Keratinocyte (primary cell): ENCODE measurements around the gene FCMR. TPM values are rescaled to one million over a fixed set of nuclear protein-coding genes. Genes with fewer than 3 reads are reported as not detected.

Source experiments
- DNase-seq: peaks from one replicate; pipeline ENCODE4 v3.0.0-alpha.2; 2011; ENCODE audit warnings: low read depth, missing footprints, low spot score
- FAIRE-seq: peaks from 2 replicates; lab custom pipeline; 2011; peaks lifted over from hg19 to GRCh38; lab: Jason Lieb, UNC
- H2AFZ ChIP-seq: 2 replicates; pipeline ENCODE4 v1.6.0; 2012; ENCODE audit warnings: low read length, control low read depth, inconsistent platforms; ENCODE audit not compliant: control insufficient read depth
- H3K27ac ChIP-seq: 2 replicates; pipeline ENCODE4 v1.5.1; 2011; ENCODE audit warnings: low read length; ENCODE audit not compliant: control insufficient read depth, insufficient read depth
- H3K27me3 ChIP-seq: 3 replicates; pipeline ENCODE4 v1.6.0; 2011; ENCODE audit warnings: low read length; ENCODE audit not compliant: control insufficient read depth, insufficient read depth; ENCODE audit errors: extremely low read depth
- H3K36me3 ChIP-seq, 2 experiments: 2 replicates in 1 of 2; 3 replicates in 1 of 2; pipeline ENCODE4 v1.5.1; 2011; ENCODE audit warnings: low read length in 2 of 2, mild to moderate bottlenecking in 1 of 2; ENCODE audit not compliant: control insufficient read depth in 2 of 2, insufficient read depth in 2 of 2; ENCODE audit errors: extremely low read depth in 1 of 2
- H3K4me1 ChIP-seq: 3 replicates; pipeline ENCODE4 v1.5.1; 2011; ENCODE audit warnings: low read length; ENCODE audit not compliant: control insufficient read depth, insufficient read depth; ENCODE audit errors: extremely low read depth
- H3K4me2 ChIP-seq: 3 replicates; pipeline ENCODE4 v1.6.0; 2011; ENCODE audit warnings: low read depth, low read length; ENCODE audit not compliant: control insufficient read depth, insufficient read depth; ENCODE audit errors: extremely low read depth
- H3K4me3 ChIP-seq, 3 experiments: fragments of 200-600 bp in 1 of 3; sonication (generic) in 1 of 3; 2 replicates in 2 of 3; 3 replicates in 1 of 3; pipeline ENCODE4 v1.5.1; 2011 to 2016; ENCODE audit warnings: low read length in 3 of 3, mild to moderate bottlenecking in 3 of 3, control low read depth in 2 of 3, inconsistent platforms in 1 of 3, low read depth in 1 of 3, mixed read lengths in 1 of 3, mixed run types in 1 of 3, moderate library complexity in 1 of 3; ENCODE audit not compliant: control insufficient read depth in 2 of 3, insufficient read depth in 2 of 3; ENCODE audit errors: extremely low read depth in 1 of 3
- H3K79me2 ChIP-seq: 2 replicates; pipeline ENCODE4 v1.6.0; 2012; ENCODE audit warnings: low read length; ENCODE audit not compliant: control insufficient read depth, insufficient read depth
- H3K9ac ChIP-seq: 3 replicates; pipeline ENCODE4 v1.6.0; 2011; ENCODE audit warnings: low read length; ENCODE audit not compliant: control insufficient read depth, insufficient read depth; ENCODE audit errors: extremely low read depth
- H3K9me1 ChIP-seq: 3 replicates; pipeline ENCODE4 v1.6.0; 2011; ENCODE audit warnings: low read length; ENCODE audit not compliant: control insufficient read depth, insufficient read depth; ENCODE audit errors: extremely low read depth
- H3K9me3 ChIP-seq: 2 replicates; pipeline ENCODE4 v1.5.1; 2012; ENCODE audit warnings: low read depth, low read length; ENCODE audit not compliant: control insufficient read depth
- H4K20me1 ChIP-seq: 3 replicates; pipeline ENCODE4 v1.6.0; 2011; ENCODE audit warnings: low read length; ENCODE audit not compliant: control insufficient read depth, insufficient read depth; ENCODE audit errors: extremely low read depth
- EZH2 ChIP-seq: IDR thresholded peaks from one replicate; pipeline ENCODE4 v1.6.1; 2012; ENCODE audit warnings: inconsistent platforms, mild to moderate bottlenecking, low read length, moderate library complexity
- dilution Hi-C: fragments of 300-500 bp; cut with MboI; formaldehyde crosslinking; loops from one replicate; pipeline ENCODE4 v1.7.0; 2020; ENCODE audit warnings: low sequenced_read_pairs; ENCODE audit not compliant: extremely low pct_ligation_motif_present
- polyA plus RNA-seq, 5 experiments: library from polyadenylated mRNA; depleted of rRNA in 3 of 5; stranded (reverse) in 3 of 5; stranded (forward) in 1 of 5; unstranded in 1 of 5; fragments of >200 nt; gene quantifications; 1 replicate in 1 of 5; 2 replicates in 3 of 5; 3 replicates in 1 of 5; pipeline versions ENCODE4 v1.2.1 to v1.2.3, GENCODE V29; 2011 to 2012; ENCODE audit warnings: missing spikeins in 2 of 5, low read depth in 1 of 5, low replicate concordance in 1 of 5
- TF ChIP-seq, protein P1 (sequence below), 3 experiments: IDR thresholded peaks in 1 of 3; conservative IDR thresholded peaks in 1 of 3; optimal IDR thresholded peaks in 1 of 3; 2 replicates in 2 of 3; 3 replicates in 1 of 3; pipeline versions ENCODE3 to v1.5.1; 2011; ENCODE audit warnings: low read length in 3 of 3, mild to moderate bottlenecking in 3 of 3, moderate library complexity in 2 of 3, control low read depth in 1 of 3, inconsistent platforms in 1 of 3; ENCODE audit not compliant: insufficient read depth in 2 of 3; ENCODE audit errors: extremely low read depth in 1 of 3

Gene FCMR
- polyA plus RNA-seq, 1 donor (not counting 4 experiments of a cell fraction or from before 2014, with no cell fraction given) = 1.8 TPM

DNA sequence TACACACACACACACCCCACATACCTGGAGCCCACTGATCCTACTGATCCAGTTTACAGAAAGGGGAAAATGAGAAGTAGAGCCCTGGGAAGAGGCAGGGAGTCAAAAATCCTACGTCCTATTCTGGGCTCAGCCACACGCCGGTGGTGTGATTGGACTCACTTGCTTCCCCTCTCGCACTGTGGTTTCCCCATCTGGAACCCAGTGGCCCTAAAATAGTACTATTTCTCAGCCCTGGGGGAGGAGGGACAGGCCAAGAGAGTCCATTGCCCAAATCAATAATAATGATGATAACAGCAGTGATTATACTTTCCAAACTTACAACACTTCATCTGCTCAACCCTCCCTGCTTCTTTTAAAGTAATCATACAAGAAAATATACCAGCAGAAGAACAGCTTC lies 27.5 kb upstream of the FCMR start:
- dilution Hi-C loops = no loop called here
- H3K79me2 ChIP-seq = no peaks in the 10 kb centered on the region
- H2AFZ ChIP-seq = no peak overlapping the region
- DNase-seq = no peak
- TF ChIP-seq EZH2 = no peak
- TF ChIP-seq, protein P1, sequence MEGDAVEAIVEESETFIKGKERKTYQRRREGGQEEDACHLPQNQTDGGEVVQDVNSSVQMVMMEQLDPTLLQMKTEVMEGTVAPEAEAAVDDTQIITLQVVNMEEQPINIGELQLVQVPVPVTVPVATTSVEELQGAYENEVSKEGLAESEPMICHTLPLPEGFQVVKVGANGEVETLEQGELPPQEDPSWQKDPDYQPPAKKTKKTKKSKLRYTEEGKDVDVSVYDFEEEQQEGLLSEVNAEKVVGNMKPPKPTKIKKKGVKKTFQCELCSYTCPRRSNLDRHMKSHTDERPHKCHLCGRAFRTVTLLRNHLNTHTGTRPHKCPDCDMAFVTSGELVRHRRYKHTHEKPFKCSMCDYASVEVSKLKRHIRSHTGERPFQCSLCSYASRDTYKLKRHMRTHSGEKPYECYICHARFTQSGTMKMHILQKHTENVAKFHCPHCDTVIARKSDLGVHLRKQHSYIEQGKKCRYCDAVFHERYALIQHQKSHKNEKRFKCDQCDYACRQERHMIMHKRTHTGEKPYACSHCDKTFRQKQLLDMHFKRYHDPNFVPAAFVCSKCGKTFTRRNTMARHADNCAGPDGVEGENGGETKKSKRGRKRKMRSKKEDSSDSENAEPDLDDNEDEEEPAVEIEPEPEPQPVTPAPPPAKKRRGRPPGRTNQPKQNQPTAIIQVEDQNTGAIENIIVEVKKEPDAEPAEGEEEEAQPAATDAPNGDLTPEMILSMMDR (optimal IDR thresholded peaks at IDR 0.05 in 1 of 3, IDR thresholded peaks at IDR 0.05 in 1 of 3, conservative IDR thresholded peaks at IDR 0.05 in 1 of 3; ENCODE audit: extremely low read depth in 1 of 3, insufficient read depth in 2 of 3, low read length in 3 of 3) = no peak
- H3K9me1 ChIP-seq = no peaks in the 10 kb centered on the region
- no peak overlapping the region for H3K4me2 ChIP-seq
- H4K20me1 ChIP-seq = no peaks in the 10 kb centered on the region
- no peaks in the 10 kb centered on the region for H3K9me3 ChIP-seq
- no peak overlapping the region for H3K27ac ChIP-seq
- H3K4me1 ChIP-seq = peaks cover 9% of the 10 kb centered on the region
- no peaks in the 10 kb centered on the region for H3K36me3 ChIP-seq
- no peak overlapping the region for H3K4me3 ChIP-seq
- no peak overlapping the region for H3K9ac ChIP-seq
- FAIRE-seq = no peak
- H3K27me3 ChIP-seq = peaks cover 10% of the 10 kb centered on the region

DNA sequence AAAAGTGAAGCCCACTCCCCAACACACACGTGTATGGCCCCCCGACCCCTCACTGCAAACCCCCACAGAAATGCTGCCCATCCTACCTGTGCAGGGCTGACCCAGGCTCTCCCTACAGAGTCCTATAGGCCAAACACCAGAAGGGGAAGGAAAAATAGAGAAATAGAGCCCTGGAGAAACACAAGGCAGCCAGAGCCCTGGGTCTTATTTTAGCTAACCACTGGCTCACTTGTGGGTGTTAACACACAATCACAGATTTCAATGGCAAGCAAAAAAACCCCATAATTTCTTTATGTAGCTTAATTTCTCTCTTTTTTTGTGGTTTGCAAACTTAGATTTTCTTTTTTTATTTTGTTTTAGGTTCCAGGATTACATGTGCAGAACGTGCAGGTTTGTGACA lies 25.5 kb upstream of the FCMR start:
- Histone ChIP-seq H3K9me1 (no peaks in the 10 kb centered on the region), H3K9me3 (no peaks in the 10 kb centered on the region), H2AFZ (no peak overlapping the region), H3K27ac (no peak overlapping the region), H3K36me3 (no peaks in the 10 kb centered on the region), H3K27me3 (peaks cover 10% of the 10 kb centered on the region), H3K79me2 (no peaks in the 10 kb centered on the region), H3K9ac (no peak overlapping the region), H3K4me2 (no peak overlapping the region), H3K4me3 (no peak overlapping the region), H3K4me1 (peaks cover 5% of the 10 kb centered on the region), H4K20me1 (no peaks in the 10 kb centered on the region)
- dilution Hi-C loops = no loop called here
- FAIRE-seq (no peak), DNase-seq (no peak)
- TF ChIP-seq EZH2 = no peak
- TF ChIP-seq, protein P1 (optimal IDR thresholded peaks at IDR 0.05 in 1 of 3, IDR thresholded peaks at IDR 0.05 in 1 of 3, conservative IDR thresholded peaks at IDR 0.05 in 1 of 3; ENCODE audit: extremely low read depth in 1 of 3, insufficient read depth in 2 of 3, low read length in 3 of 3) = no peak
